HG03108 (cell line): ENCODE results near the gene SH3RF1.

Experiments
- ATAC-seq: cut with Tn5 transposase; IDR thresholded peaks from one replicate; pipeline ENCODE4 v1.9.1; 2021; ENCODE audit warnings: moderate library complexity; ENCODE audit not compliant: unreplicated experiment

Gene SH3RF1

GRCh38 chr4:169139021-169139420 is 131.7 kb downstream of the SH3RF1 start:
- no peak for ATAC-seq

GRCh38 chr4:169137558-169137920 is 133.2 kb downstream of the SH3RF1 start:
- no peak for ATAC-seq

GRCh38 chr4:169136796-169137557 is 133.8 kb downstream of the SH3RF1 start:
- no peak for ATAC-seq

- ATAC-seq: no peak
Observed at GRCh38 chr4:169136330-169136729, 134.4 kb downstream of the SH3RF1 start.

- ATAC-seq: no peak
Observed at GRCh38 chr4:169135776-169136175, 135.0 kb downstream of the SH3RF1 start.

GRCh38 chr4:169133932-169134331 is 136.8 kb downstream of the SH3RF1 start:
- no peak for ATAC-seq

GRCh38 chr4:169132561-169133305 is 138.0 kb downstream of the SH3RF1 start:
- ATAC-seq: no peak

GRCh38 chr4:169131556-169132208 is 139.1 kb downstream of the SH3RF1 start:
- ATAC-seq: no peak

- no peak for ATAC-seq
Observed at GRCh38 chr4:169128902-169129301, 141.9 kb downstream of the SH3RF1 start.

GRCh38 chr4:169127314-169127713 is 143.4 kb downstream of the SH3RF1 start:
- no peak for ATAC-seq

- ATAC-seq: no peak
Observed at GRCh38 chr4:169124661-169125060, 146.1 kb downstream of the SH3RF1 start.

- no peak for ATAC-seq
Observed at GRCh38 chr4:169122422-169122821, 148.3 kb downstream of the SH3RF1 start.

GRCh38 chr4:169121861-169122382 is 148.8 kb downstream of the SH3RF1 start:
- ATAC-seq: no peak

- no peak for ATAC-seq
Observed at GRCh38 chr4:169120624-169121023, 150.1 kb downstream of the SH3RF1 start.

GRCh38 chr4:169119536-169119935 is 151.2 kb downstream of the SH3RF1 start:
- no peak for ATAC-seq

GRCh38 chr4:169117591-169118081 is 153.1 kb downstream of the SH3RF1 start:
- ATAC-seq: no peak

GRCh38 chr4:169116270-169116901 is 154.4 kb downstream of the SH3RF1 start:
- no peak for ATAC-seq

- ATAC-seq: no peak
Observed at GRCh38 chr4:169115897-169116254, 154.9 kb downstream of the SH3RF1 start.

GRCh38 chr4:169115144-169115896 is 155.4 kb downstream of the SH3RF1 start:
- no peak for ATAC-seq

GRCh38 chr4:169114341-169114974 is 156.3 kb downstream of the SH3RF1 start:
- ATAC-seq: no peak
